B cell (primary cell): ENCODE measurements around the gene POLR2B. TPM values are rescaled to one million over a fixed set of nuclear protein-coding genes. Genes with fewer than 3 reads are reported as not detected.

Experiments
- ATAC-seq: fragments of 200-7000 bp; cut with Tn5 transposase; one replicate; pipeline ENCODE4 v1.10.0; 2021; ENCODE audit warnings: low read depth, mild to moderate bottlenecking, moderate number of reproducible peaks, moderate library complexity
- CTCF ChIA-PET: fragments of 350-600 bp; sonication (Branson Sonifier 250); formaldehyde crosslinking; loops from one replicate; lab custom pipeline; 2021; ENCODE audit warnings: antibody characterized with exemption, inconsistent platforms; lab: Charles Lee
- POLR2A ChIA-PET: fragments of 350-600 bp; sonication (Branson Sonifier 250); formaldehyde crosslinking; loops from one replicate; lab custom pipeline; 2021; ENCODE audit warnings: antibody characterized with exemption; lab: Charles Lee
- DNase-seq: peaks from one replicate; pipeline ENCODE4 v3.0.0; 2013
- H2AFZ ChIP-seq: 2 replicates; pipeline ENCODE4 v1.6.1; 2012; ENCODE audit warnings: mild to moderate bottlenecking, low read depth, low read length; ENCODE audit not compliant: insufficient read depth, poor library complexity, severe bottlenecking
- H3K27ac ChIP-seq, 2 donors: 1 replicate in 1 of 2; 2 replicates in 1 of 2; pipeline ENCODE4 v1.5.1; 2012 to 2013; ENCODE audit warnings: low read length in 2 of 2, mild to moderate bottlenecking in 2 of 2, moderate library complexity in 1 of 2
- H3K27me3 ChIP-seq, 4 experiments: fragments of 200-600 bp in 1 of 4; sonication (generic) in 1 of 4; replicated peaks in 1 of 4; 1 replicate in 2 of 4; 2 replicates in 2 of 4; pipeline versions ENCODE4 v1.6.1 to v1.7.0; 2013 to 2016; ENCODE audit warnings: low read length in 3 of 4, mild to moderate bottlenecking in 2 of 4, mixed read lengths in 1 of 4, moderate library complexity in 1 of 4; ENCODE audit not compliant: insufficient read depth in 4 of 4, control insufficient read depth in 3 of 4; ENCODE audit errors: control extremely low read depth in 1 of 4
- H3K36me3 ChIP-seq, 2 experiments: replicated peaks in 1 of 2; 1 replicate in 1 of 2; 2 replicates in 1 of 2; pipeline versions ENCODE4 v1.6.1 to v1.7.1; 2013; ENCODE audit warnings: low read length in 1 of 2; ENCODE audit not compliant: insufficient read depth in 2 of 2, control insufficient read depth in 1 of 2; ENCODE audit errors: control extremely low read depth in 1 of 2, extremely low read depth in 1 of 2
- H3K4me1 ChIP-seq, 2 donors: fragments of 200-600 bp in 1 of 2; sonication (generic) in 1 of 2; 1 replicate in 1 of 2; 2 replicates in 1 of 2; pipeline versions ENCODE4 v1.5.1 to v1.6.1; 2013 to 2017; ENCODE audit warnings: low read length in 2 of 2; ENCODE audit not compliant: control insufficient read depth in 2 of 2, insufficient read depth in 2 of 2
- H3K4me2 ChIP-seq: replicated peaks from 2 replicates; pipeline ENCODE3; 2012; ENCODE audit warnings: mild to moderate bottlenecking, low read depth, low read length; ENCODE audit not compliant: poor library complexity, severe bottlenecking
- H3K4me3 ChIP-seq, 5 experiments: fragments of 200-600 bp in 1 of 5; sonication (generic) in 1 of 5; 1 replicate in 3 of 5; 2 replicates in 2 of 5; pipeline versions ENCODE4 v1.5.1 to v1.7.0; 2011 to 2016; ENCODE audit warnings: low read length in 4 of 5, mild to moderate bottlenecking in 4 of 5, low read depth in 2 of 5, control low read depth in 1 of 5, moderate library complexity in 1 of 5; ENCODE audit not compliant: insufficient read depth in 1 of 5; ENCODE audit errors: control extremely low read depth in 1 of 5, extremely low read depth in 1 of 5
- H3K79me2 ChIP-seq: fragments of 200-600 bp; sonication (generic); one replicate; pipeline ENCODE4 v1.6.0; 2016; ENCODE audit warnings: low read length; ENCODE audit not compliant: control insufficient read depth, insufficient read depth
- H3K9ac ChIP-seq: fragments of 200-600 bp; sonication (generic); 2 replicates; pipeline ENCODE4 v1.6.1; 2017; ENCODE audit warnings: mild to moderate bottlenecking, low read length, moderate library complexity
- H3K9me3 ChIP-seq, 3 donors: one replicate each; pipeline versions ENCODE4 v1.6.1 to v1.7.1; 2013; ENCODE audit warnings: low read length in 2 of 3; ENCODE audit not compliant: control insufficient read depth in 2 of 3, insufficient read depth in 1 of 3; ENCODE audit errors: control extremely low read depth in 1 of 3
- H4K20me1 ChIP-seq: 2 replicates; pipeline ENCODE4 v1.6.0; 2012; ENCODE audit warnings: mild to moderate bottlenecking, low read length; ENCODE audit not compliant: insufficient read depth, control insufficient read depth, poor library complexity, severe bottlenecking
- H3K27ac Mint-ChIP-seq: one replicate; pipeline ENCODE4 v1.8.0; 2021; ENCODE audit warnings: mixed read lengths
- H3K27me3 Mint-ChIP-seq: one replicate; pipeline ENCODE4 v1.8.0; 2021; ENCODE audit warnings: mixed read lengths
- H3K4me1 Mint-ChIP-seq: one replicate; pipeline ENCODE4 v1.8.0; 2021; ENCODE audit warnings: mixed read lengths
- H3K4me3 Mint-ChIP-seq: one replicate; pipeline ENCODE4 v1.8.0; 2021; ENCODE audit warnings: mixed read lengths
- H3K9me3 Mint-ChIP-seq: one replicate; pipeline ENCODE4 v1.8.0; 2022; ENCODE audit warnings: mixed read lengths; ENCODE audit not compliant: insufficient read depth
- EZH2 ChIP-seq: IDR thresholded peaks from 2 replicates; pipeline ENCODE4 v1.6.1; 2012; ENCODE audit warnings: borderline replicate concordance, low read depth, mild to moderate bottlenecking, moderate library complexity, low read length; ENCODE audit not compliant: insufficient read depth, poor library complexity, severe bottlenecking
- WGBS: methylation state at CpG from one replicate; pipeline ENCODE4 v1.1.5; 2013; ENCODE audit warnings: missing lambda C conversion rate; ENCODE audit not compliant: insufficient coverage; 5-methylcytosine and 5-hydroxymethylcytosine counted together
- intact Hi-C: fragments of 100-400 bp; cut with micrococcal nuclease; formaldehyde crosslinking; loops from one replicate; pipeline ENCODE4 v1.10.0; 2022
- polyA minus RNA-seq: library from RNA; depleted of rRNA, polyadenylated mRNA; stranded (reverse); fragments of >200 nt; gene quantifications from 2 replicates; pipeline ENCODE4 v1.2.3, GENCODE V29; 2012
- polyA plus RNA-seq: library from polyadenylated mRNA; depleted of rRNA; stranded (reverse); fragments of >200 nt; gene quantifications from 2 replicates; pipeline ENCODE4 v1.2.3, GENCODE V29; 2012
- total RNA-seq, 2 donors: library from RNA; stranded (reverse); fragments of 120-200 nt in 1 of 2; gene quantifications; 1 replicate in 1 of 2; 2 replicates in 1 of 2; pipeline versions ENCODE4 v1.2.3 to v1.2.4, GENCODE V29; 2013 to 2022
- TF ChIP-seq, protein P1 (sequence below): fragments of 200-600 bp; IDR thresholded peaks from one replicate; pipeline ENCODE4 v1.8.0; 2022; ENCODE audit warnings: antibody characterized with exemption, mild to moderate bottlenecking

Gene POLR2B
- total RNA-seq (108 and 110 TPM in 2 replicates), polyA plus RNA-seq (37.5 and 48.8 TPM in 2 replicates), polyA minus RNA-seq (30.5 and 31.0 TPM in 2 replicates)
- 104 TPM for total RNA-seq (2013)

GRCh38 chr4:56978750-56979303, at the start of gene POLR2B:
Gene POLR2B (plus strand): TSS chr4:56978896. CDS start chr4:56978986, 90 bp downstream.
- peaks cover under 1 to 8% of the 10 kb centered on the region in 2 experiments for H3K36me3 ChIP-seq

GRCh38 chr4:56930638-56931037, 48.1 kb upstream of the POLR2B start:
- H3K79me2 ChIP-seq = peaks cover 52% of the 10 kb centered on the region
- peaks cover 16% of the 10 kb centered on the region for H4K20me1 ChIP-seq
- Mint-ChIP-seq H3K4me1 (peaks cover 2% of the 10 kb centered on the region), H3K9me3 (no peaks in the 10 kb centered on the region), H3K27me3 (no peaks in the 10 kb centered on the region), H3K4me3 (no peak overlapping the region), H3K27ac (no peak overlapping the region)
- no peaks in the 10 kb centered on the region for H3K9me3 ChIP-seq
- 92% methylated on average over 7 of the region's 7 CpGs for WGBS
- H3K4me1 ChIP-seq = no peaks in the 10 kb centered on the region
- H3K4me3 ChIP-seq = no peak overlapping the region
- no peaks in the 10 kb centered on the region for H3K27me3 ChIP-seq
- no peak overlapping the region for H3K27ac ChIP-seq
- H3K4me2 ChIP-seq = no peak overlapping the region
- POLR2A ChIA-PET = no interaction called here
- H2AFZ ChIP-seq = no peak overlapping the region
- CTCF ChIA-PET = no interaction called here
- ATAC-seq = no peak
- intact Hi-C loops = no loop called here
- peaks cover 2 to 41% of the 10 kb centered on the region in 2 experiments for H3K36me3 ChIP-seq
- TF ChIP-seq, protein P1, sequence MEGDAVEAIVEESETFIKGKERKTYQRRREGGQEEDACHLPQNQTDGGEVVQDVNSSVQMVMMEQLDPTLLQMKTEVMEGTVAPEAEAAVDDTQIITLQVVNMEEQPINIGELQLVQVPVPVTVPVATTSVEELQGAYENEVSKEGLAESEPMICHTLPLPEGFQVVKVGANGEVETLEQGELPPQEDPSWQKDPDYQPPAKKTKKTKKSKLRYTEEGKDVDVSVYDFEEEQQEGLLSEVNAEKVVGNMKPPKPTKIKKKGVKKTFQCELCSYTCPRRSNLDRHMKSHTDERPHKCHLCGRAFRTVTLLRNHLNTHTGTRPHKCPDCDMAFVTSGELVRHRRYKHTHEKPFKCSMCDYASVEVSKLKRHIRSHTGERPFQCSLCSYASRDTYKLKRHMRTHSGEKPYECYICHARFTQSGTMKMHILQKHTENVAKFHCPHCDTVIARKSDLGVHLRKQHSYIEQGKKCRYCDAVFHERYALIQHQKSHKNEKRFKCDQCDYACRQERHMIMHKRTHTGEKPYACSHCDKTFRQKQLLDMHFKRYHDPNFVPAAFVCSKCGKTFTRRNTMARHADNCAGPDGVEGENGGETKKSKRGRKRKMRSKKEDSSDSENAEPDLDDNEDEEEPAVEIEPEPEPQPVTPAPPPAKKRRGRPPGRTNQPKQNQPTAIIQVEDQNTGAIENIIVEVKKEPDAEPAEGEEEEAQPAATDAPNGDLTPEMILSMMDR = no peak
- no peak for TF ChIP-seq EZH2
- H3K9ac ChIP-seq = no peak overlapping the region
- no peak for DNase-seq

More at GRCh38 chr4:56978750-56979303, at the start of gene POLR2B:
- Mint-ChIP-seq H3K27ac (peak within 1 kb of the TSS; percentile 98), H3K27me3 (no peaks in the 10 kb centered on the region), H3K4me3 (peak within 1 kb of the TSS; percentile 100), H3K4me1 (peaks cover 60% of the 10 kb centered on the region), H3K9me3 (no peaks in the 10 kb centered on the region)
- ChIA-PET POLR2A (interaction anchor here (0.7 to 3.4 kb wide), 5 partner anchors 70 to 592 kb away, joined by 3 to 18 read pairs (median 10); partner anchors contain the start of genes AASDH, PAICS, PPAT and REST), CTCF (interaction anchor here (1.3 to 2.6 kb wide), 8 partner anchors 13 to 1031 kb away, joined by 4 to 14 read pairs (median 4); partner anchors contain the start of genes AASDH and REST)
- Histone ChIP-seq H3K9me3 (no peaks in the 10 kb centered on the region), H3K4me1 (peaks cover 38 to 40% of the 10 kb centered on the region in 2 donors), H2AFZ (peak within 1 kb of the TSS; percentile 98), H3K4me2 (peak within 1 kb of the TSS; percentile 95), H4K20me1 (peaks cover 64% of the 10 kb centered on the region), H3K27ac (peak within 1 kb of the TSS; percentile 73 to 84), H3K9ac (peak within 1 kb of the TSS; percentile 88), H3K4me3 (peak within 1 kb of the TSS; percentile 74 to 95 (median 91)), H3K79me2 (peaks cover 89% of the 10 kb centered on the region), H3K27me3 (no peaks in the 10 kb centered on the region)
- ATAC-seq = peak; percentile 63
- TF ChIP-seq EZH2 = no peak
- TF ChIP-seq, protein P1 = no peak
- intact Hi-C loops = loop anchor here (1.0 to 5.0 kb wide), 5 partner anchors 157 to 1582 kb away; partner anchors contain the start of genes AASDH, CLOCK, EXOC1 and SPINK2
- WGBS = 0% methylated on average over 32 of the region's 37 CpGs
- peak; percentile 92 for DNase-seq
